ENCODE measurements around the gene IPO11.

IPO11 gene

DNA sequence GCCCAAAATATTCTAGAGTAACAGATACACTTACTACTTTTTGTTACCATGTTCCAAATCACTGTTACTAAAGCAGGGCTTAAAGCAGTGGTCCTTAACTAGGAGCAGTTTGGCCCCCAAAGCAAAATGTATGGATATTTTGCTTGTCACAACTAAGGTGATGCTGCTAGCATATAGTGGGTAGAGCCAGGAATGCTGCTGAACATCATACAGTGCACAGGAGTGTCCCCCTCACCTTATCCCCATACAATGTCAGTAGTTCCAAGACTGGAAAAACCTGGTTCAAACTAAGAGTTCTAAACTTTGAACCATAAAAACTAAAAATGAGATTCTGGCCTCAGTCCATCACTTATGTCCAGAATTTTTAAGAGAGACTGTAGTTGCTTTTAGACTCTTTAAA is 36.9 kb upstream of the IPO11 start:
- peaks cover 48% of the 10 kb centered on the region for H3K36me3 ChIP-seq
- H3K9me3 ChIP-seq: no peaks in the 10 kb centered on the region
- DNase-seq: no peak
- no peaks in the 10 kb centered on the region for H3K4me1 ChIP-seq
- H3K4me3 ChIP-seq (ENCODE audit: low read depth, low read length): no peak overlapping the region
- H3K27me3 ChIP-seq: no peaks in the 10 kb centered on the region
- no peak for TF ChIP-seq CTCF (IDR thresholded peaks at IDR 0.05; ENCODE audit: low read depth, low read length)

DNA sequence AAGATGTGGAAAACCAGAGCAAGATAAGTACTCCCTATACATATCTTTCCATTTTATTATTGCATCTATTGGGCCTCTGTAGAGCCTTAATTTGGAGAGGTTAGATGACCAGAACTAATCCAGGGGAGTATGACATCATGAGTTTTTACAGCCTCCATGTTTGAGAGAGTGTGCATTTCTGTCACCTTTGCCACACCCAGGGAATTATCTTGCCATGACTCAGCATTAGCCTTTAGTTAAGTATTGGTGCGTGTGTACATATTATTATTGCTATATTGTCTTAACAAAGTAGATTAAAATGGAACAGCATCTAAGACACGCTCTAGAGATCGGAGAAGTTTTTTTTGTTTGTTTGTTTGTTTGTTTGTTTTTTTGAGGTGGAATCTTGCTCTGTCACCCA is 36.5 kb upstream of the IPO11 start:
- no peak for TF ChIP-seq CTCF (IDR thresholded peaks at IDR 0.05; ENCODE audit: low read depth, low read length)
- Histone ChIP-seq H3K36me3 (peaks cover 48% of the 10 kb centered on the region), H3K4me3 (ENCODE audit: low read depth, low read length) (no peak overlapping the region), H3K27me3 (no peaks in the 10 kb centered on the region), H3K4me1 (no peaks in the 10 kb centered on the region), H3K9me3 (no peaks in the 10 kb centered on the region)
- DNase-seq: no peak

GRCh38 chr5:62385131-62385530 is 27.4 kb upstream of the IPO11 start:
- H3K4me3 ChIP-seq (ENCODE audit: low read depth, low read length): no peak overlapping the region
- no peak for DNase-seq
- H3K9me3 ChIP-seq: no peaks in the 10 kb centered on the region
- no peaks in the 10 kb centered on the region for H3K27me3 ChIP-seq
- H3K4me1 ChIP-seq: no peaks in the 10 kb centered on the region
- peaks cover 75% of the 10 kb centered on the region for H3K36me3 ChIP-seq
- no peak for TF ChIP-seq CTCF (IDR thresholded peaks at IDR 0.05; ENCODE audit: low read depth, low read length)

DNA sequence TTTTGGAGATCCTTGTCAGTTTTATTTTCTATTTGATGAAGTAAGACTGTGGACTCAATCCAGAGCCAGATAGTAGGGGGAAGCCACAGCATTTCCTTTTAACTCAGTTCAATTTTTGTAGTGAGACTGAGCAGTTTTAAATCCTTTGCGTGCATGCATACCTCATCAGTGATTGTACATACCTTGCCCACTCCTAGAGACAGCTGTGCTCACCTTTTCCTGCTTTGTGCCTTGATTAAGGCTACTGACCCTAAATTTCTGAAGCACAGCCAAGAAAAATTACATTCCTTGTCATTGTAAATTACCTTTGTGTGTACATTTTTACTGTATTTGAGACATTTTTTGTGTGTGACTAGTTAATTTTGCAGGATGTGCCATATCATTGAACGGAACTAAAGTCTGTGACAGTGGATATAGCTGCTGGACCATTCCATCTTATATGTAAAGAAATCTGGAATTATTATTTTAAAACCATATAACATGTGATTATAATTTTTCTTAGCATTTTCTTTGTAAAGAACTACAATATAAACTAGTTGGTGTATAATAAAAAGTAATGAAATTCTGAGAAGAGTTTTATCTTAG is 26.7 kb upstream of the IPO11 start:
- Histone ChIP-seq H3K4me3 (ENCODE audit: low read depth, low read length) (no peak overlapping the region), H3K9me3 (no peaks in the 10 kb centered on the region), H3K27me3 (no peaks in the 10 kb centered on the region), H3K4me1 (no peaks in the 10 kb centered on the region), H3K36me3 (peaks cover 76% of the 10 kb centered on the region)
- no peak for TF ChIP-seq CTCF (IDR thresholded peaks at IDR 0.05; ENCODE audit: low read depth, low read length)
- DNase-seq: no peak

DNA sequence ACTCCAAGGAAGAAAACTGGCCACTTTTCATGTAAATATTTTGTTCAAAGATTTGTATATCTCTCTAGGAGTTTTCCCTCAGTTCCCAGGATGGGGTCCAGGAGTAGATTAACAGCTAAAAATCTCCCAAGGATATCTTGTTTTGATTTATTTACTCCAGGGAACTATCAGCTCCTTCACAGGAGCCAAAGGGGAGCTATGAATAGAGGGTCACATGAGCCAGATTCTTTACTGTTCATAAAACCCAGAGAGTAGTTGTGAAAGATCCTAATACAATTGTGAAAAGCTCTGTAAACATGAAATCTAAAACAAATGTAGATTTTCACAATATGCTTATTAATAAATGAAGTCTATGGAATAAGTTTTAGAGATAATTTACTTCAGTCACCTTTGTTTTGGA is 25.7 kb upstream of the IPO11 start:
- no peaks in the 10 kb centered on the region for H3K9me3 ChIP-seq
- DNase-seq: no peak

More for the DNA sequence above, 25.7 kb upstream of the IPO11 start:
- TF ChIP-seq CTCF (IDR thresholded peaks at IDR 0.05; ENCODE audit: low read depth, low read length): no peak
- Histone ChIP-seq H3K36me3 (peaks cover 75% of the 10 kb centered on the region), H3K4me3 (ENCODE audit: low read depth, low read length) (no peak overlapping the region), H3K27me3 (no peaks in the 10 kb centered on the region), H3K4me1 (no peaks in the 10 kb centered on the region)

Measured in BE2C (cell line).